HG03139 (cell line): ENCODE measurements around the gene DEFB114.
"Not testable (repeated sequence)": the region's sequence is repeated elsewhere in the genome, so short reads cannot be mapped to it uniquely, and the experiment has no call there.

Experiments
- ATAC-seq: cut with Tn5 transposase; IDR thresholded peaks from one replicate; pipeline ENCODE4 v1.9.1; 2021; ENCODE audit not compliant: unreplicated experiment

The DEFB114 gene, protein sequence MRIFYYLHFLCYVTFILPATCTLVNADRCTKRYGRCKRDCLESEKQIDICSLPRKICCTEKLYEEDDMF

DNA sequence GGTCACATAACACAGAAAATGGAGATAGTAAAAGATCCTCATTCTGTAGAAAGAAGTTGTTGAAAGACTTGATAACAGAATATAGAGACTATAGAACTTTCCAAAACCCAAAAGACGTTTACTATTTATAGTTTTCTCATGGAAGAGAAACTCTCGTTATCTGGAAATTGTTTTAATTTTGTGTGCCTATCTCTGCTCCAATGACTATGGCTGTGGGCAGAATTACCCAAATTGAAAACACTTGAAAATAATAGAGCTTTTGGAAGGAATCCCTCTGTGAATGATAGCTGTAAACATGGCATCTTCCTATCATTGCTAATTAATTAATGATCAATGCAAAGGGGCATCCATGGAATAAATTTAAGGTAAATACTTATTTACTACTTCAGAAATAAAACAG lies at the start of gene DEFB114:
Gene DEFB114, minus strand, starts transcription at position 101 of the 400 bp plus-strand sequence. Its CDS starts 59 bp downstream, at position 42.
- ATAC-seq: no peak

DNA sequence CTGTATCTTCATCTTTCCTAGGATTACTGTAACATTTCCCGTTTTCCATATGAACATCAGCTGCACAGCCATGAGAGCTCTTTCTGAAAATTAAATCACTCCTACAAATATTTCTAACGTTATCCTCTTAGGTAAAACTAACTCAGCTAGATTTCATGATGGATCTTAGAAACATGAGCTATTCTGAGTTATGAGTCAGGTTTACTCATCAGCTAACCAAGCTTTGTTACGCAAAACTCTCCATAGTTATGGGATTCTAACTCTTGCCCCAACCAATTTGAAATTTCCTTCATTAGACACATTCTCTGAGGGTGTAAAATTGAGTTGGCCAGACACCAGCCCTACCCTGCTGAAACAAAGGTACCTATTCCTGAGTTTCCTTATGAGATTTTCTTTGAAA lies 43.9 kb upstream of the DEFB114 start:
- ATAC-seq: no peak

DNA sequence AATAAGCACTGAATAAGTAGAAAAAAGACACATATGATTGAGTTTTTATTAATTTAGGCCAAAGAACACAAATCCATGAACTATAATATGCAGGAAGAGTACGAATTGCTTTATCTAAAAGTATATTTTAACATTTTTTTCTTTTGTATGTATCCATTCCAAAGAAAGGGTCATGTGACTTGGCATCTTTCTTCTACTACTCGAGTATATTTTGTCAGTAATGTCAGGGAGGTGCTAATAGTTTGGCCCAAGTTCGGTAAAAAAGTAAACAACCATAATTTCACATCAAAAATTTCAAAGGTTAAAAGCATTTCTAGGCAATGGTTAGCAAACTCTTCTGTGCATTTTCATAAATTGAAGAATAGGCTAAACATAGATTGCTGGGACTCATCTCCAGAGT lies 39.2 kb upstream of the DEFB114 start:
- ATAC-seq: no peak

DNA sequence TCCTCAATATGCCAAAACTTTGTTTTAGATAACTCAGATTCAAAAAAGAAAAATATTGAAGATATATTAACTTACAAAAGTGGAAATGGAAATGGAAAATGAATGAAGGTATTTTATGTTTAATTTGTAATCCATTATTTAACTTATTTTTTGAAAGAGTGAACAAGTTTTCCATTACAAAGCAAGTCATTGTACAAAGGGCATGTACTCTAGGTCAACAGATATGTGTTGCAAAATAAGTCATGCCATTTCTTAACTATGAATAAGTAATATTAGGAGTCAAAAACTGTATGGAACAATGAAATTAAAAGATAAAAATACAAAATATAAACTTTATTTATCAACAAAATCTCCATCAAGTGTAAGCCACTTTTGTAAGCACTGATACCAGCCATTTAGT lies 31.3 kb upstream of the DEFB114 start:
- ATAC-seq: no peak

DNA sequence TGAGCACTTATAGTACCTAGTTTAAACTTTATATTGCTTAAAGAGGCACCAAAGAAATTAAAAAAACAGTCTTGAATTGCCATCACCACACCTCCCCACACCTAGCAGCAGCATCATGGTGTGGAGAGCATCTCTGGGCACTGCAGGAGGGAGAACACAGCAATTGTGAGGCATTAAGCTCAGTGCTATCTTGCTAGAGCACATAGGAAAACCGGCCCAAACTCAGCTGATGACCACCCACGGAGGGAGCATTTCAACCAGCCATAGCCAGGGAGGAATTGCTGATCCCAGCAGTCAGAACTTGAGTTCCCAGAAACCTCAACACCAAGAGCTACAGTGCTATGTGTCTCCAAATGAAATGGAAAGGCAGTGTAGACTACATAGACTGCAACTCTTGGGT lies 24.9 kb upstream of the DEFB114 start:
- ATAC-seq: no peak

DNA sequence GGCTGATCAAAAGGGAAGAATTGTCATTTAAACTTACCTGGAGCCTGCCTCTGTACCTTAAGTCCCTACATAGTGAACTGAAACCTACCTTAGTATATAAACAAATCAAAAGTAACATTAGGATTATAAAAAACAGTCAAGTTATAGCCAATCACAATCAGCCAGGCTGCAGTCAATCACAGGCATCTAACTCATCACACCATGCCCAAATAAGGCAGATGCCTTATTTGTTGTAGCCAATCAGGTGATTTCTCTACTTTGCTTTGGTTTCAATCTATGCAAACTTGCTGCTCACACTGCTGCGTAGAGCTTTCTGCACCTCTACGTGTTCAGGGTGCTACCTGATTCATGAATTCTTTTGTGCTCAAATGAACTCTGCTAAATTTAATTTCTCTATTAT lies 23.8 kb upstream of the DEFB114 start:
- no peak for ATAC-seq

DNA sequence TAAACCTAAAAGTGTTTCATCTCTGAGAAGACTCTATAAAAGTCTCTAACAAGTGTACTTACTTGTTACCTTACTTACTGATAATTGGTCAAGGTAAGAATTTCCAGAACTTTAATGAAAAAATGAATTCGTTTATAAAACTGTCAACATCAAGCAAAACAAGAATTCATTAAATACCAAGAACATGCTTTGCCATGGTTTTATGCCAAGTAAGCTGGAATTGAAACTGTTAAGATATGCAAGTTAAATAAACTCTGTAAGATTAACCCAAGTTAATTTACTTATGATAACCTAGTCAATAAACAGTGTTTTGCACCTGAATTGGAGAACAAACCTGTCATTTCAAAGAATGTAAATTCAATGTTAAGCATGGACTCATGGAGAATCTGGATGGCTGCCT lies 22.6 kb upstream of the DEFB114 start:
- ATAC-seq: no peak

DNA sequence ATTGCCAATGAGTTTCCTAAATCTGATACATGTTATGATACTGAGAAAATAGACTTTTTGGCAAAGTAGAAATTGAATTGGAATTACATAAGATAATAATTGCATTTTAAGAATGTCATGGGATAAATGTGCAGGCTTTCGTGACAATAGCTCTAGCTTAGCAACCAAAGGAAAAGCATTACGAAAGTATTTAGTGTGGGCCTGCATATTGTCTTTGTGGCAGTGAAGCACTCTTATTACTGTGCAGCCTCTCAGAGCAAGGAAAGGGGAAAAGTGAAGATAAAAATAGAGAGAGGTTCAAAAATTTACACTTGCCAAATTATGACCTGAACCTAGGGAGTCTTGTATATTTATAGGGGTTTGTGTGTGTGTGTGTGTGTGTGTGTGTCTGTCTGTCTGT lies 18.1 kb upstream of the DEFB114 start:
- no peak for ATAC-seq

DNA sequence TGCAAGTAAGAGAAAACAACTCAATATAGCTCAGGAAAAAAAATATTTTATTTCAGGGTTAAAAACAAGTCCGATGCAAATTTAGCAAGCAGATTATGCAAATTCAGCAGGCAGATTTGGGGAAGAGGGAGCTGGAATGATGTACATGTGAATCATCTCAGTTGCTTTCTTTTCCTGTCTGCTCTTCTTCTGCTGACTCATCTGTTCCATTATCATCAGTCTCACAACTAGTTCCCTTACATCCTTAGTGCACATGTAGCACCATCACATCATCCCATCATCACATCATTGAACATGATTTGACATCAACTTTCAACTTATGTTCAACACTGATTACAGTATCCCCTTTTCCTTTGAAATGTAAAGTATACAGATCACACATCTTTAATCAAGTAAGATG lies 16.9 kb upstream of the DEFB114 start:
- ATAC-seq: no peak

DNA sequence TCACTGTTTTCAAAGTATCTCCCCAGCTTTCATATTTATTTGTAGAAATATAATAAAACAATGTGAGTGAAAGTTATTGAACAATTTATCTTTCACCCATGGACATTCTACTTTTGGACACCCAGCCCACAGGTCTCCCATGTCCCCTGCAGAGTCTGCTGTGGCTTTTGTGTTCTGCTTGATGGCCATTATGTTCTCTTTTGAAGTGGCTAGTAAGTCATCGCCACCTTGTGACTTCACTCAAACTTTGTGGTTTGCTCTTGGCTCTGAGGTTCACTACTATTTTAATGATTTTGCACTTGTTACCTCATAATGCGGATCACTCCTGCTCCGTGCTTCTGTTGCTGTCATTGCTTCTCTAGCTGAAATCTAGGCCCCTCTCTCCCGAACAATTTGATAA lies 15.6 kb upstream of the DEFB114 start:
- ATAC-seq: no peak

DNA sequence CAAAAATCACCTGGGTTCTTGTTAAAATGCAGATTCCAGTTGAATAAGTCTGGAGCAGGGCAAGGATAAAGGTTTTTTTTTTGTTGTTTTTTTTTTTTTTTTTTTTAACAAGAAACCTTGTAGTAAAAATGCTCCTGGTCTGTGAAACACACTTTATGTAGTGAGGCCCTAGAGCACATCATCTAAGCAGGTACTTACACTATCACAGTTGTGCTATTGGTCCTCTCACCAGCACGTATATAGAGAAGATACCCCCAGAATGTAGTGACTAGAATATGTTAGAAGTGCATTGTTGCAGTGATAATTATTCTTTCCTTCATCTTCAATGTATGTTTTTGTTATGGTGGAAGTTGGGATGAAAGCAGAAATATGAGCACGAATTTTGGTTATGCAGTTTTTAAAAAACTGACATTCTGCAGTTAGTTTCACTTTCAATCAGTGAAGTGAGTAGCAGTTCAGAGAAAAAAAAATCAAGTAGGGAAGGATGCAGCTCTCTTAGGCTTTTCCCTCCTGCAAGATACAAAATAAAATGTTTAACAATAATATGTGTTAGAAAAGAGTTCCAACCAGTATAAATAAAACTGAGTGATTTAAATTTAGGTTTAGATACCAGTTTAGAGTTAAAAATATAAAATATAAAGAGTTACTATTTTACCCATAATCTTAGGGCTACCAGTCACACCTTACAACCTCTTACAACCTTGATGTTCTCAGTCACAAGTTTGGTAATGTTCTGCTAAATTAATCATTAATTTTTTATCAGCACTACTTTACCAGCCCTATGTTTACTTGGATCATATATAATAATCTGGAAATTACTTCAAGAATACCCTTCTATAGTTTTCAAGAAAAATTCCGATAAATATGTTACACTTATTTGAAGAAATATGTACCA lies 14.6 kb upstream of the DEFB114 start:
- ATAC-seq: peak; percentile 49

DNA sequence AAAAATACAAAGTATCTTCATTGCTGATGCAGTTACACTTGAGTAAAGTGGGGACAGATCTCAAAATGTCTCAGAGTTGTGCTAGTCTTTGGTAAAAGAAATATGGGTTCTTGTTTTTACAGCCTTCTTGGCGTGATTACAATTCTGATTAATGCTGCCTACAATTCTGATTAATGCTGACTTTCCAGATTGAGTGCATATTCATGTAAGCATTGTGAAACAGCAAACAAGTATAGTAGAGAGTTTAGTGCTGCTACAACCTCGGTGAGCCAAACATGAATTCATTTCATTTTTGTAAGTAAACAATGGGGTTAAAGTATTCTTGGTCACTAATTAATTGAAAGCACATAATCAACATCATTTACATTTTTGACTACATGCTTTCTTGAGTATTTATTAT lies 5.6 kb upstream of the DEFB114 start, which contains the start of gene DEFB113:
Gene DEFB113, minus strand, starts transcription at position 21 of the 400 bp plus-strand sequence. Its CDS starts 0 bp downstream, at position 21.
- no peak for ATAC-seq

DNA sequence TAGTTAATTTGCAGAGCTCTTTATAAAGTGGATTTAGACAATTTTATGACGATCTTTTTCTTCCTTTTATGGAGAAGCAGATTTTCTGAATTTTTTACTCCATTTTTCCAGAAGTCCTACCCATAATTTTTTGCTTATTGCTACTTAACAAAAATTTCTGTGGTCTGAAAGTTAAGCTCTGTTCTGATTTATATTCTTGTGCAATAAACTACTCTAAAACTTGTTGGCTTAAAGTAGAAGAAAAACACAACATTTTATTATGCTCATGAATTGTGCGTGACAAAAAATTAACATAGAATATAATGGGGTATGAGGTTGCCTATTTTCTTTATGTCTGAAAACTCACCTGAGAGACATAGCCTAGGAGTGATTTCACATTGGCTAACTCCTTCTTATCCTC lies 2.9 kb upstream of the DEFB114 start:
- ATAC-seq: no peak

DNA sequence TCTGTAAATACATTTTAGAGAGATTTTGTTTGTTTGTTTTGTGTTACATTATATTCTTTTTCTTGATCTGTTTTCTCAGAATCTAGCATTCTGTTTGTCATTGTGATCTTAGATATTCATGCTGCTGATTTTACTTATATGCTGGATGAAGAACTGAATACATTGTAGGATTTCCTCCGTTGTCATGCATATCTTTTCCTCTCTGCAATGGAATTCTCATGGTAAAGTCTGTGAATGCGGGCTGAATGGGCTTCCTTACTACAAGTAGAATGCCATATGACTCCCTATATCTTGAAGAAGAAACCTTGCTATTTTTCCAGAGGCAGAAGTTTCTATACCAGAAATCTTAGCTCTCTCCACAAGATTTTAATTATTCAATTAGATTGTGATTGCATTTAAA lies 2.4 kb upstream of the DEFB114 start:
- no peak for ATAC-seq

DNA sequence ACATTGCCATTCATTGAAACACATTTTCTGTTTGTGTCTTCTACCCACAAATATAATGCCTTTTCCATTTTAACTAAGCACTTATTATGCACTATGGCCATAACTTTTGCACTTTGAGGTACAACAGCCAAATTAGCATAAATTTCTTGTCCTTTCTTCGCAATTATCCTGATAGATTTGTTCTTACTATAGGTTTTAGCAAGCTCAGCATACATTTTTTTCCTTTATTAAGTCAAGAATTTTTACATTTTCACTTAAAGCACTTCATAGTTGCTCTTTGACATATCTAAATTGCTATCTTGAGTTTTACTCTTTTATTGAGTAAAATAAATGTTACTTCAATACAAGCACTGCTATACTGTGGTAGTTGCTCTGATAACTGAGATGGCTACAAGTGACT lies 5.8 kb downstream of the DEFB114 start:
- ATAC-seq: no peak

DNA sequence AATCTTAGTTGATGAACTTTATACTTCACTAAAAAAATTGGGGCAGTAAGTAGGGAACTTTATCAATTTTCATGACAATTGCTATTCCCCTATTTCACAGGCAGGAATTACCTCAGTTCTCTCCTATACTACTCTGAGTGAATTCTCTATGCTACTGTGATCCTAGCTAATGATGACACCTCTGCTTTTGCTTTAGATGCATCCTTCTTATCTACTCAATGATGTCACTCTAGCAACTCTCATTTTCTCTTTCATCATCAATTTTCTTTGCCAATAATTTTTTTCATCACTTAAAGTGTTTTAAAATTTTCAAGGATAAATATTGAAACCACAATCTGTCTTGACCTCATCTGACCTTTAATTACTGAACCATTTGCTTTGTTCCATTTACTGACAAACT lies 8.1 kb downstream of the DEFB114 start:
- no peak for ATAC-seq

DNA sequence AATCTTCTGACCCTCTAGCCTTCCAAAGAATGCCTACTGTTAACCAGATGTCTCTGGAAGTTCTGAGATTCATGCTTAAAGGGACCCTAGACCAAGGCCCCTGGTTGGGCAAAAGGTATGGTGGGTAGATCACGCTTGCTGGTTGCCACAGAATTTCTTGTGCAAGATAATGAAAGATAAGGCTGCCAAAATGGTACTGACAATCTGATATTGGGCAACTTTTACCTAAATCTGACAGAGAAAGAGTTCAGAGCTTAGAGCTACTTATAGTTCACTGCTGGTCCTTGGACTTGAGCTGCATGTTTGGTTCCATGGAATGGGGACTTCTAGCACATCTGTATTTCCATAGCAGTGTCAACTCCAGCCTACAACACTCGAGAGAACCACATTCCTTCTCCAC lies 12.0 kb downstream of the DEFB114 start:
- no peak for ATAC-seq

DNA sequence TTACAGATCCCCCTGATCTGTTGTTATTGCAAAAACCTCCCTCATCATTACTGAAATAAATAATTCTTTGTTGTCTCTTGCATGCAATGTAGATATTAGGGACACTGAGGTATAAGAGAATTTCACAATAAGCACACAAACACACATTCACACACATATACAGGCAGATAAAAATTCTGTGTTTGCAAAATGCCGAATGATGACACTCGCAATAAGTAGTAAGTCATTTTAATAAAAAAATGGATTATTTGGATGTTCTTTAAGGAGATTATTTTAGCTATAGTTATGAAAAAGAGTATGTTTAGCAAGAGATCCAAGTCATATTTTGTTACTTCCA lies 13.6 kb downstream of the DEFB114 start:
- no peak for ATAC-seq

DNA sequence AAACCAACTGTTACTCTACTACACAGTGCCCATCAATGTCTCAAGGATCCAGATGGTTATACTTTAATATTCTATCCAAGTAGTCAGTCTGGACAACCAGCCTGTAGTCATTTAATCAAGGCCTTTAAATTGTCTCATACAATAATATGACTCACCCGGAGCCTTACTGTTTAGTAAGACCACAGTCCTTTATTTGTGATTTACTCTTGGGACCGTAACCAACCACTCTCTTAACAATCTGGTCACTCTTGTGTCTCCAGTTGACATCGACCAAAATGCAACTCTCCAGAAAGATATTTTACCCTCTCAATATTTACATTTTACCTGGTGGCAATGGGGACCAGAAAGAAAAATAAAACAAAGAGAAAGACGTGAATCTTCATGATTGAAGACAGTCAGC lies 14.9 kb downstream of the DEFB114 start:
- ATAC-seq: no peak

DNA sequence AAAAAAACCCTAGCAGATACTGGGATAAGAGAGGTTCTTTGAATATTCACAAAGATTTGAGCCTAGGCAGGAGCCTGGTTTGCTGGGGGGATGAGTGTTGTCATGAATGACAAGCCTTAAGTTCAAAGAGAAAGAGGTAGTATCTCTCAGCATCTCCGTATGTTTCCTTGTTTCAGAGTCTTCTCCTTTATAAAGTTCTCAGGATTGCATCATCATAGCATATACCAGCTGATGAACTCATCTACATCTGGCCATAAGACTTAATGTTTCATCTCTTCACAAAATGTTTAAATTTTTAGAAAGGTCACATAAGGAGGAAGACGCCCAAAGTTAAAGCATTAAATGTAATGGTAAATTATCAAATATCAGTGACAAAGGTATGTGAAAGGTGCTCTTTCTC lies 17.1 kb downstream of the DEFB114 start:
- ATAC-seq: no peak

DNA sequence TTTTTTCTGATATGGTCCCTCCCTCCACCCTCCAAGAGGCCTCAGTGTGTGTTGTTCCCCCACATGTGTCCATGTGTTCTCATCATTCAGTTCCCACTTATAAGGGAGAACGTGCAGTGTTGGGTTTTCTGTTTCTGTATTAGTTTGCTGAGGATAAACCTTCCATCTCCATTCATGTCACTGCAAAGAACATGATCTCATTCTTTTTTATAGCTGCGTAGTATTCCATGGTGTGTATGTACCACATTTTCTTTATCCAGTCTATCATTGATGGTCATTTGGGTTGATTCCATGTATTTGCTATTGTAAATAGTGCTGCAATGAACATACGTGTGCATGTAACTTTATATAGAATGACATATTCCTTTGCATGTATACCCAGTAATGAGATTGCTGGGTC lies 19.9 kb downstream of the DEFB114 start:
- not testable (repeated sequence) for ATAC-seq

DNA sequence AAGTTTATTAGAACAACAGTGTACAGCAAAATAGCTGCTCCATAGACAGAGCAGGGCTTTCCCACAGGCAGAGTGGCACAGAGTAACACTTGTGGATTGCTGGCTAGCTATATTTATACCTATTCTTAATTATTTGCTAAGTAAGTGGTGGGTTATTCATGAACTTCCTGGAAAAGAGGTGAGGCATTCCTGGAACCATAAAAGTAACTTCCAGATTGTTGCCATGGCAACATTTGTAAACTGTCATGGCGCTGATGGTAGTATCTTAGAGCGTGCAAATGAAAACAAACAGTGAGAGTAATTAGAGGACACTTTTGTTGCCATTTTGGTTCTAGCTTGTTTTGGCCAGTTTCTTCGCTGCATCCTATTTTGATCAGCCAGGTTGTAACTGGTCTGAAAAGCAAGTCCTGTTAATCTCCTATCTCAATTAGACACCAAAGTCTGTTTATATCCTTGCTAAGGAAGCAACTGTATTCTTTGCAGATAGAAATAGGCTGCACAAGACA lies 23.9 kb downstream of the DEFB114 start:
- ATAC-seq: no peak

DNA sequence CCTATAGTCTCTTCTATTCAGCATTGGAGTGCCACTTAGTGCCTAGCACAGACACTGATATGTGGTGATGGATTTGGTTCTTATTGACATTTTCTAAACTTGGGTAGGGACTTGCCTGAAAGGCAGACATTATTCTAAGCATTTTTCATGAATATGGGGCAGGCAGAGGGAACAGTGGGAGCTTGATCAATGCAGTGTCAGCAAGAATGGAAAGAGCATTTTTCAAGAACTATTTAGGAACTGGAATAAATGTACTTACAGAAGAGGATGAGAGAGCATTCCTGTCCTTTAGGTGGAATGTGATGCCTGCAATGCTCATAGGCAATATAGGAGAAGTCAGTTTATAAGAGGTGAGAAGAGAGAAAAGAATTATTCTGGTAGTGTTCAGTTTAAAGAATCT lies 26.2 kb downstream of the DEFB114 start:
- ATAC-seq: no peak
